ENCODE measurements around the gene EXOC6. TPM values are rescaled to one million over a fixed set of nuclear protein-coding genes. Genes with fewer than 3 reads are reported as not detected.
A peak's percentile ranks its signal among the peaks of the same experiment; 100 is the strongest.

The EXOC6 gene
- total RNA-seq, 1 experiment from 2014 or later = 12.9 TPM

- no peaks in the 10 kb centered on the region for H3K9me3 ChIP-seq (ENCODE audit: control insufficient read depth in 1 of 2, insufficient read depth in 1 of 2, low read depth in 1 of 2, low read length in 2 of 2)
- no TSS peak for BruUV-seq (replicated peaks)
- intact Hi-C loops (cut with micrococcal nuclease) = no loop called here
These were observed 66.4 kb downstream of the EXOC6 start for GRCh38 chr10:92914478-92915325.

More at GRCh38 chr10:92914478-92915325, 66.4 kb downstream of the EXOC6 start:
- ChIA-PET RAD21 (ENCODE audit: low non-redundant PET in 1 of 2, low total read pairs in 2 of 2, uncharacterized antibody in 2 of 2, unreplicated experiment in 2 of 2) (interaction anchor here in 1 of 2 experiments (1.1 kb wide), 1 partner anchor 34 kb away, joined by 3 read pairs; no protein-coding TSS in a partner anchor), CTCF (interaction anchor here (0.8 to 1.3 kb wide), 4 partner anchors 10 to 34 kb away, joined by 3 to 4 read pairs (median 3); no protein-coding TSS in a partner anchor), POLR2A (no interaction called here)
- no peaks in the 10 kb centered on the region for H3K79me2 ChIP-seq (ENCODE audit: insufficient read depth, low read length)
- TF ChIP-seq, protein P1, sequence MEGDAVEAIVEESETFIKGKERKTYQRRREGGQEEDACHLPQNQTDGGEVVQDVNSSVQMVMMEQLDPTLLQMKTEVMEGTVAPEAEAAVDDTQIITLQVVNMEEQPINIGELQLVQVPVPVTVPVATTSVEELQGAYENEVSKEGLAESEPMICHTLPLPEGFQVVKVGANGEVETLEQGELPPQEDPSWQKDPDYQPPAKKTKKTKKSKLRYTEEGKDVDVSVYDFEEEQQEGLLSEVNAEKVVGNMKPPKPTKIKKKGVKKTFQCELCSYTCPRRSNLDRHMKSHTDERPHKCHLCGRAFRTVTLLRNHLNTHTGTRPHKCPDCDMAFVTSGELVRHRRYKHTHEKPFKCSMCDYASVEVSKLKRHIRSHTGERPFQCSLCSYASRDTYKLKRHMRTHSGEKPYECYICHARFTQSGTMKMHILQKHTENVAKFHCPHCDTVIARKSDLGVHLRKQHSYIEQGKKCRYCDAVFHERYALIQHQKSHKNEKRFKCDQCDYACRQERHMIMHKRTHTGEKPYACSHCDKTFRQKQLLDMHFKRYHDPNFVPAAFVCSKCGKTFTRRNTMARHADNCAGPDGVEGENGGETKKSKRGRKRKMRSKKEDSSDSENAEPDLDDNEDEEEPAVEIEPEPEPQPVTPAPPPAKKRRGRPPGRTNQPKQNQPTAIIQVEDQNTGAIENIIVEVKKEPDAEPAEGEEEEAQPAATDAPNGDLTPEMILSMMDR (IDR thresholded peaks at IDR 0.05 in 2 of 3, conservative IDR thresholded peaks at IDR 0.05 in 1 of 3; ENCODE audit: borderline replicate concordance in 1 of 3, insufficient read depth in 1 of 3, low read depth in 2 of 3, low read length in 2 of 3) = peak; percentile 38 to 79 (median 75); a peak in 5 of 6 replicates
- peak; percentile 86 for TF ChIP-seq TCF7L2 (IDR thresholded peaks at IDR 0.05; ENCODE audit: borderline replicate concordance, extremely low read depth, insufficient read depth, insufficient read length)
- TF ChIP-seq YY1 (IDR thresholded peaks at IDR 0.05; ENCODE audit: extremely low read depth, insufficient replicate concordance, low read depth, low read length) = no peak
- TF ChIP-seq, protein P2, sequence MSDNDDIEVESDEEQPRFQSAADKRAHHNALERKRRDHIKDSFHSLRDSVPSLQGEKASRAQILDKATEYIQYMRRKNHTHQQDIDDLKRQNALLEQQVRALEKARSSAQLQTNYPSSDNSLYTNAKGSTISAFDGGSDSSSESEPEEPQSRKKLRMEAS (IDR thresholded peaks at IDR 0.05) = 0 out of 2 replicates have a peak, but pooled peaks have one; percentile 14
- peak; percentile 52 for TF ChIP-seq RAD21 (IDR thresholded peaks at IDR 0.05; ENCODE audit: low read depth)
- H3K27ac ChIP-seq (ENCODE audit: low read depth, low read length) = no peak overlapping the region
- no peaks in the 10 kb centered on the region for H3K4me1 ChIP-seq (ENCODE audit: control insufficient read depth in 1 of 2, insufficient read depth in 2 of 2, low read length in 2 of 2)
- DNase-seq (ENCODE audit: low read depth, low spot score) (peak; percentile 51), ATAC-seq (peak; percentile 98)
- no peak overlapping the region for H3K4me3 ChIP-seq (replicated peaks in 1 of 2; ENCODE audit: low read depth in 1 of 2, low read length in 2 of 2)
- no peaks in the 10 kb centered on the region for H3K36me3 ChIP-seq (ENCODE audit: control insufficient read depth in 1 of 2, insufficient read depth in 2 of 2, low read length in 2 of 2)
- H2AFZ ChIP-seq (ENCODE audit: low read depth, low read length, poor library complexity, severe bottlenecking) = no peak overlapping the region
- no peak overlapping the region for H3K9ac ChIP-seq (ENCODE audit: low read length)
- no peaks in the 10 kb centered on the region for H3K9me2 ChIP-seq (ENCODE audit: insufficient read depth)
- no peaks in the 10 kb centered on the region for H3K27me3 ChIP-seq (ENCODE audit: insufficient read depth, low read length)
- no peaks in the 10 kb centered on the region for H4K20me1 ChIP-seq (ENCODE audit: insufficient read depth)
- no peak overlapping the region for H3K4me2 ChIP-seq (ENCODE audit: low read length)
